HEK293 (cell line): ENCODE measurements around the gene FAM83C.
A peak's percentile ranks its signal among the peaks of the same experiment; 100 is the strongest.

Experiments used
- BCL11A ChIP-seq: fragments of 450-650 bp; formaldehyde crosslinking; IDR thresholded peaks from 2 replicates; pipeline ENCODE4 v1.5.1; 2016; ENCODE audit warnings: low read depth, missing biosample characterization, missing genetic modification characterization
- GLI4 ChIP-seq: fragments of 450-650 bp; formaldehyde crosslinking; IDR thresholded peaks from 2 replicates; pipeline ENCODE4 v1.5.1; 2016; ENCODE audit warnings: missing biosample characterization, missing genetic modification characterization
- HOXA7 ChIP-seq: sonication (generic); formaldehyde crosslinking; IDR thresholded peaks from 2 replicates; pipeline ENCODE4 v1.8.1; 2022; ENCODE audit warnings: missing genetic modification reagents, borderline replicate concordance
- OVOL3 ChIP-seq: fragments of 450-650 bp; formaldehyde crosslinking; IDR thresholded peaks from 2 replicates; pipeline ENCODE4 v1.5.1; 2016; ENCODE audit warnings: missing biosample characterization, missing genetic modification characterization
- PRDM1 ChIP-seq: fragments of 450-650 bp; formaldehyde crosslinking; IDR thresholded peaks from 2 replicates; pipeline ENCODE4; 2016; ENCODE audit warnings: missing biosample characterization, missing genetic modification characterization
- SALL2 ChIP-seq: fragments of 450-650 bp; formaldehyde crosslinking; IDR thresholded peaks from 2 replicates; pipeline ENCODE4 v1.5.0; 2017; ENCODE audit warnings: missing biosample characterization, mild to moderate bottlenecking, missing genetic modification characterization, borderline replicate concordance
- SP3 ChIP-seq: fragments of 450-650 bp; formaldehyde crosslinking; IDR thresholded peaks from 2 replicates; pipeline ENCODE4 v1.5.1; 2016; ENCODE audit warnings: missing biosample characterization, missing genetic modification characterization
- WT1 ChIP-seq: fragments of 450-650 bp; formaldehyde crosslinking; IDR thresholded peaks from 2 replicates; pipeline ENCODE4 v1.5.1; 2016; ENCODE audit warnings: missing biosample characterization, missing genetic modification characterization
- ZBTB11 ChIP-seq: fragments of 450-650 bp; formaldehyde crosslinking; conservative IDR thresholded peaks from 2 replicates; pipeline ENCODE4 v1.5.1; 2016; ENCODE audit warnings: low read depth, missing biosample characterization, missing genetic modification characterization
- ZBTB17 ChIP-seq: fragments of 450-650 bp; formaldehyde crosslinking; IDR thresholded peaks from 2 replicates; pipeline ENCODE4 v1.5.1; 2016; ENCODE audit warnings: missing biosample characterization, missing genetic modification characterization
- ZEB2 ChIP-seq: fragments of 450-650 bp; formaldehyde crosslinking; IDR thresholded peaks from 2 replicates; pipeline ENCODE4 v1.5.1; 2016; ENCODE audit warnings: missing biosample characterization, missing genetic modification characterization
- ZFP3 ChIP-seq: fragments of 450-650 bp; formaldehyde crosslinking; IDR thresholded peaks from 2 replicates; pipeline ENCODE4 v1.5.1; 2016; ENCODE audit warnings: low read depth, missing biosample characterization, missing genetic modification characterization
- ZNF114 ChIP-seq: fragments of 450-650 bp; formaldehyde crosslinking; IDR thresholded peaks from 2 replicates; pipeline ENCODE4 v1.5.0; 2017; ENCODE audit warnings: missing biosample characterization, missing genetic modification characterization
- ZNF132 ChIP-seq: fragments of 450-650 bp; formaldehyde crosslinking; IDR thresholded peaks from 2 replicates; pipeline ENCODE4 v1.5.1; 2017; ENCODE audit warnings: missing biosample characterization, missing genetic modification characterization, borderline replicate concordance
- ZNF133 ChIP-seq: fragments of 450-650 bp; formaldehyde crosslinking; IDR thresholded peaks from 2 replicates; pipeline ENCODE4 v1.5.1; 2016; ENCODE audit warnings: missing biosample characterization, missing genetic modification characterization
- ZNF174 ChIP-seq: fragments of 450-650 bp; formaldehyde crosslinking; IDR thresholded peaks from 2 replicates; pipeline ENCODE4 v1.5.0; 2017; ENCODE audit warnings: missing biosample characterization, mild to moderate bottlenecking, missing genetic modification characterization
- ZNF184 ChIP-seq: fragments of 450-650 bp; IDR thresholded peaks from 2 replicates; pipeline ENCODE4 v1.5.1; 2018; ENCODE audit warnings: missing biosample characterization, mild to moderate bottlenecking, missing genetic modification characterization
- ZNF2 ChIP-seq: fragments of 450-650 bp; formaldehyde crosslinking; IDR thresholded peaks from 2 replicates; pipeline ENCODE4 v1.5.1; 2016; ENCODE audit warnings: missing biosample characterization, missing genetic modification characterization
- ZNF274 ChIP-seq, 2 experiments: fragments of 200-500 bp in 1 of 2; fragments of 450-650 bp in 1 of 2; sonication (Bioruptor generic) in 1 of 2; formaldehyde crosslinking in 1 of 2; IDR thresholded peaks; 2 replicates each; pipeline versions ENCODE4 v1.5.1 to v1.6.1; 2014 to 2016; ENCODE audit warnings: borderline replicate concordance in 1 of 2, inconsistent platforms in 1 of 2, low read length in 1 of 2, missing biosample characterization in 1 of 2, missing genetic modification characterization in 1 of 2
- ZNF324 ChIP-seq: fragments of 450-650 bp; formaldehyde crosslinking; IDR thresholded peaks from 2 replicates; pipeline ENCODE4 v1.5.1; 2016; ENCODE audit warnings: missing biosample characterization, missing genetic modification characterization
- ZNF335 ChIP-seq: fragments of 450-650 bp; formaldehyde crosslinking; conservative IDR thresholded peaks from 2 replicates; pipeline ENCODE4 v1.5.1; 2016; ENCODE audit warnings: missing biosample characterization, missing genetic modification characterization
- ZNF423 ChIP-seq: fragments of 450-650 bp; formaldehyde crosslinking; IDR thresholded peaks from 2 replicates; pipeline ENCODE4 v1.5.1; 2016; ENCODE audit warnings: missing biosample characterization, missing genetic modification characterization
- ZNF433 ChIP-seq: fragments of 450-650 bp; formaldehyde crosslinking; IDR thresholded peaks from 2 replicates; pipeline ENCODE4 v1.5.1; 2016; ENCODE audit warnings: missing biosample characterization, missing genetic modification characterization, low read depth
- ZNF544 ChIP-seq: fragments of 450-650 bp; formaldehyde crosslinking; IDR thresholded peaks from 2 replicates; pipeline ENCODE4 v1.5.0; 2017; ENCODE audit warnings: missing biosample characterization, missing genetic modification characterization
- ZNF560 ChIP-seq: fragments of 450-650 bp; formaldehyde crosslinking; IDR thresholded peaks from 2 replicates; pipeline ENCODE4 v1.5.1; 2017; ENCODE audit warnings: missing biosample characterization, missing genetic modification characterization, borderline replicate concordance
- ZNF585B ChIP-seq: fragments of 450-650 bp; formaldehyde crosslinking; IDR thresholded peaks from 2 replicates; pipeline ENCODE4 v1.5.1; 2016; ENCODE audit warnings: missing biosample characterization, missing genetic modification characterization
- ZNF629 ChIP-seq: fragments of 450-650 bp; formaldehyde crosslinking; IDR thresholded peaks from 2 replicates; pipeline ENCODE4 v1.5.1; 2017; ENCODE audit warnings: missing biosample characterization, missing genetic modification characterization
- ZNF660 ChIP-seq: fragments of 450-650 bp; IDR thresholded peaks from 2 replicates; pipeline ENCODE4 v1.5.1; 2018; ENCODE audit warnings: missing biosample characterization, mild to moderate bottlenecking, missing genetic modification characterization
- ZNF664 ChIP-seq: fragments of 450-650 bp; formaldehyde crosslinking; IDR thresholded peaks from 2 replicates; pipeline ENCODE4 v1.5.1; 2016; ENCODE audit warnings: missing biosample characterization, missing genetic modification characterization
- ZNF670 ChIP-seq: fragments of 450-650 bp; formaldehyde crosslinking; IDR thresholded peaks from 2 replicates; pipeline ENCODE4 v1.5.1; 2016; ENCODE audit warnings: missing biosample characterization, missing genetic modification characterization, low read depth
- ZSCAN16 ChIP-seq: fragments of 450-650 bp; formaldehyde crosslinking; IDR thresholded peaks from 2 replicates; pipeline ENCODE4 v1.5.1; 2016; ENCODE audit warnings: missing biosample characterization, missing genetic modification characterization
- ZXDB ChIP-seq: fragments of 450-650 bp; formaldehyde crosslinking; IDR thresholded peaks from 2 replicates; pipeline ENCODE4 v1.5.1; 2016; ENCODE audit warnings: missing biosample characterization, missing genetic modification characterization
- TF ChIP-seq, protein P1 (sequence below): fragments of 450-650 bp; formaldehyde crosslinking; IDR thresholded peaks from 2 replicates; pipeline ENCODE4 v1.5.1; 2016; ENCODE audit warnings: missing biosample characterization, missing genetic modification characterization
- TF ChIP-seq, protein P2 (sequence below): fragments of 450-650 bp; formaldehyde crosslinking; IDR thresholded peaks from 2 replicates; pipeline ENCODE4 v1.5.1; 2016; ENCODE audit warnings: missing biosample characterization, missing genetic modification characterization

Gene FAM83C

GRCh38 chr20:35303735-35304491 lies 11.7 kb upstream of the FAM83C start (continued):
- TF ChIP-seq ZNF670 (tag by site-specific recombination) (no peak), WT1 (peak; percentile 47), ZEB2 (tag by site-specific recombination) (peak; percentile 59; the same call in 1 of the 2 replicates), ZNF324 (tag by site-specific recombination) (no peak), ZNF629 (no peak; the same call in 1 of the 2 replicates), SALL2 (no peak), ZNF184 (tag by site-specific recombination) (no peak), ZNF174 (no peak), ZNF664 (tag by site-specific recombination) (no peak), ZNF2 (tag by site-specific recombination) (peak; percentile 56; the same call in 1 of the 2 replicates), ZNF433 (tag by site-specific recombination) (no peak), ZNF274 (IDR thresholded peaks at IDR 0.05; ENCODE audit: low read length) (no peak), ZNF274 (tag by site-specific recombination; IDR thresholded peaks at IDR 0.05; ENCODE audit: borderline replicate concordance) (no peak), ZFP3 (no peak), ZNF335 (tag by site-specific recombination) (peak; percentile 29; the same call in 1 of the 2 replicates), ZNF132 (tag by site-specific recombination) (no peak), ZSCAN16 (tag by site-specific recombination) (no peak), ZNF114 (no peak), ZNF133 (tag by site-specific recombination) (no peak), ZNF560 (tag by site-specific recombination) (no peak), BCL11A (no peak), ZBTB17 (tag by site-specific recombination) (peak; percentile 51; the same call in 1 of the 2 replicates), OVOL3 (no peak), PRDM1 (no peak), ZNF544 (tag by site-specific recombination) (no peak), HOXA7 (no peak), ZNF585B (tag by site-specific recombination) (no peak), ZXDB (tag by site-specific recombination) (no peak), ZBTB11 (tag by site-specific recombination) (no peak), ZNF423 (tag by site-specific recombination) (no peak), ZNF660 (tag by site-specific recombination) (no peak; the same call in 1 of the 2 replicates), GLI4 (tag by site-specific recombination) (no peak), SP3 (tag by site-specific recombination) (0 out of 2 replicates have a peak, but pooled peaks have one; percentile 14)
- TF ChIP-seq, protein P1, sequence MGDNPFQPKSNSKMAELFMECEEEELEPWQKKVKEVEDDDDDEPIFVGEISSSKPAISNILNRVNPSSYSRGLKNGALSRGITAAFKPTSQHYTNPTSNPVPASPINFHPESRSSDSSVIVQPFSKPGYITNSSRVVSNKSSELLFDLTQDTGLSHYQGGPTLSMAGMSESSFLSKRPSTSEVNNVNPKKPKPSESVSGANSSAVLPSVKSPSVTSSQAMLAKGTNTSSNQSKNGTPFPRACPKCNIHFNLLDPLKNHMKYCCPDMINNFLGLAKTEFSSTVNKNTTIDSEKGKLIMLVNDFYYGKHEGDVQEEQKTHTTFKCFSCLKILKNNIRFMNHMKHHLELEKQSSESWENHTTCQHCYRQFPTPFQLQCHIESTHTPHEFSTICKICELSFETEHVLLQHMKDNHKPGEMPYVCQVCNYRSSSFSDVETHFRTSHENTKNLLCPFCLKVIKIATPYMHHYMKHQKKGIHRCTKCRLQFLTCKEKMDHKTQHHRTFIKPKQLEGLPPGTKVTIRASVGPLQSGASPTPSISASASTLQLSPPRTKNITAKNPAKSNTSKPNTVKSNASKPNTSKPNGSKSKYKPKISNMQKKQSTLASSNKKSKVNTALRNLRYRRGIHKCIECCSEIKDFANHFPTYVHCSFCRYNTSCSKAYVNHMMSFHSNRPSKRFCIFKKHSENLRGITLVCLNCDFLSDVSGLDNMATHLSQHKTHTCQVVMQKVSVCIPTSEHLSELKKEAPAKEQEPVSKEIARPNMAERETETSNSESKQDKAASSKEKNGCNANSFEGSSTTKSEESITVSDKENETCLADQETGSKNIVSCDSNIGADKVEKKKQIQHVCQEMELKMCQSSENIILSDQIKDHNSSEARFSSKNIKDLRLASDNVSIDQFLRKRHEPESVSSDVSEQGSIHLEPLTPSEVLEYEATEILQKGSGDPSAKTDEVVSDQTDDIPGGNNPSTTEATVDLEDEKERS (tag by site-specific recombination): no peak
- TF ChIP-seq, protein P2, sequence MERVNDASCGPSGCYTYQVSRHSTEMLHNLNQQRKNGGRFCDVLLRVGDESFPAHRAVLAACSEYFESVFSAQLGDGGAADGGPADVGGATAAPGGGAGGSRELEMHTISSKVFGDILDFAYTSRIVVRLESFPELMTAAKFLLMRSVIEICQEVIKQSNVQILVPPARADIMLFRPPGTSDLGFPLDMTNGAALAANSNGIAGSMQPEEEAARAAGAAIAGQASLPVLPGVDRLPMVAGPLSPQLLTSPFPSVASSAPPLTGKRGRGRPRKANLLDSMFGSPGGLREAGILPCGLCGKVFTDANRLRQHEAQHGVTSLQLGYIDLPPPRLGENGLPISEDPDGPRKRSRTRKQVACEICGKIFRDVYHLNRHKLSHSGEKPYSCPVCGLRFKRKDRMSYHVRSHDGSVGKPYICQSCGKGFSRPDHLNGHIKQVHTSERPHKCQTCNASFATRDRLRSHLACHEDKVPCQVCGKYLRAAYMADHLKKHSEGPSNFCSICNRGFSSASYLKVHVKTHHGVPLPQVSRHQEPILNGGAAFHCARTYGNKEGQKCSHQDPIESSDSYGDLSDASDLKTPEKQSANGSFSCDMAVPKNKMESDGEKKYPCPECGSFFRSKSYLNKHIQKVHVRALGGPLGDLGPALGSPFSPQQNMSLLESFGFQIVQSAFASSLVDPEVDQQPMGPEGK (tag by site-specific recombination): peak; percentile 38
